HG03439 (cell line): Measurements from ENCODE around the gene MARCOL.
"Not testable (repeated sequence)": the region's sequence is repeated elsewhere in the genome, so short reads cannot be mapped to it uniquely, and the experiment has no call there.

Experiments
- ATAC-seq: cut with Tn5 transposase; IDR thresholded peaks from one replicate; pipeline ENCODE4 v1.9.1; 2021; ENCODE audit warnings: mild to moderate bottlenecking, moderate library complexity; ENCODE audit not compliant: unreplicated experiment

The MARCOL gene

DNA sequence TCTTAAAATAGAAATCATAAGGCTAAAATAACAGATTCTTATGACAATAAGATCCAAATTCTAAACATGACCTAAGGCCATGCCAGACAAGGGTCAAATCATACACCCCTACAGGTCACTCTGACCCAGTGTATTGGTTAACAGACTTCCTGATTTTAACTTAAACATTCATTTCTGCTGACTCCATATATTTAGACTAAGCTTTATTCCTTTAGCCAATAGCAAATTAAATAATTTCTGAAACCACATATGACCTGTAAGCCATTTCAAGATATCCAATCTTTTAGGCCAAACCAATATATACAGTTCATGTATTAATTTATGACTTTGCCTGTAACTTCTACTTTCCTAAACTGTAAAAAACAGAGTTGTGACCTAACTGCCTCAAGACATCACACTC is 22.9 kb downstream of the MARCOL start:
- ATAC-seq: no peak

GRCh38 chr5:148267962-148268361 is 29.6 kb downstream of the MARCOL start:
- ATAC-seq: no peak

DNA sequence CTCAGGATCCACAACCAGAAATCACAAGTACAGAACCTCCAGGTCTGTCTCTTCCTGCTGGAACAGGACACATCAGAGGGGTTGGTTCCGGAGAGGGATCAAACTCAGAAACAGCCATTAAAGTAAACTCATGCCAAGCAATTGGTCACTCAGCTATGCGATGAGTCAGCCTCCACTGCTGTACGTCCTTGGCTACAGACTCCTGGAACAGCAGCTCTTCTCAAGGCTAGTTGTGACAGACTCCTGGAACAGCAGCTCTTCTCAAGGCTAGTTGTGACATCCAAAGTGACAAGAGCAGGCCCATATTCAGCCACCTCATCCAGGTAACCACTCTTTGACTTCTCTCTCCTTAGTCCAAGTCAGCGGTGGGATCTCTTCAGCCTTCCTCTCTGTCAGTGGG is 30.2 kb downstream of the MARCOL start, which contains the start of gene SPINK13:
TSS of gene SPINK13 (plus strand) at position 229 of the 400 bp plus-strand sequence. CDS start 1,279 bp downstream, outside the sequence.
- ATAC-seq: no peak

DNA sequence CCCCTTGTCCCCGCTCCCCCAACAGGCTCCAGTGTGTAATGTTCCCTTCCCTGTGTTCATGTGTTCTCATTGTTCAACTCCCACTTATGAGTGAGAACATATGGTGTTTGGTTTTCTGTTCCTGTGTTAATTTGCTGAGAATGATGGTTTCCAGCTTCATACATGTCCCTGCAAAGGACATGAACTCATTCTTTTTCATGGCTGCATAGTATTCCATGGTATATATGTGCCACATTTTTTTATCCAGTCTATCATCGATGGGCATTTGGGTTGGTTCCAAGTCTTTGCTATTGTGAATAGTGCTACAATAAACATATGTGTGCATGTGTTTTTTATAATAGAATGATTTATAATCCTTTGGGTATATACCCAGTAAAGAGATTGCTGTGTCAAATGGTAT is 36.8 kb downstream of the MARCOL start:
- not testable (repeated sequence) for ATAC-seq

- not testable (repeated sequence) for ATAC-seq
These were observed 42.6 kb downstream of the MARCOL start for GRCh38 chr5:148280893-148281292.

DNA sequence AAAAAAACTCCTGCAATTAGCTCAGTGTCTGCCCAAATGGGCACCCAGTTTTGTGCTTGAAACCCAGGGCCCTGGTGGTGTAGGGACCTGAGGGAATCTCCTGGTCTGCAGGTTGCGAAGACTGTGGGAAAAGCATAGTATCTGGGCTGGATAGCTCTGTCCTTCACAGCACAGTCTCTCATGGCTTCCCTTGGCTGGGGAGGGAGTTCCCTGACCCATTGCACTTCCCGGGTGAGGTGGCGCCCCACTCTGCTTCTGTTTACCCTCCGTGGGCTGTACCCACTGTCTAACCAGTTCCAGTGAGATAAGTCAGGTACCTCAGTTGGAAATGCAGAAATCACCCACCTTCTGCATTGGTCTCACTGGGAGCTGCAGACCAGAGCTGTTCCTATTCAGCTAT is 43.0 kb downstream of the MARCOL start:
- not testable (repeated sequence) for ATAC-seq

GRCh38 chr5:148290271-148291195 is 52.2 kb downstream of the MARCOL start:
- no peak for ATAC-seq
